H9 (cell line): Measurements from ENCODE around the gene KCNG1. TPM values are rescaled to one million over a fixed set of nuclear protein-coding genes. Genes with fewer than 3 reads are reported as not detected.

ENCODE experiments used
- DNase-seq: peaks from one replicate; pipeline ENCODE4 v3.0.0-alpha.2; 2017
- H2AFZ ChIP-seq: one replicate; pipeline ENCODE4 v1.6.1; 2013; ENCODE audit warnings: mild to moderate bottlenecking, low read length, control low read depth, moderate library complexity
- H2AK5ac ChIP-seq: 2 replicates; pipeline ENCODE4 v1.6.1; 2013; ENCODE audit warnings: low read length, control low read depth, mixed read lengths; ENCODE audit not compliant: insufficient read length
- H2BK120ac ChIP-seq: one replicate; pipeline ENCODE4 v1.6.1; 2013; ENCODE audit warnings: low read depth, mild to moderate bottlenecking, low read length, control low read depth, inconsistent platforms; ENCODE audit not compliant: poor library complexity, severe bottlenecking
- H2BK12ac ChIP-seq: 2 replicates; pipeline ENCODE4 v1.6.1; 2013; ENCODE audit warnings: low read length, control low read depth, mixed read lengths, low read depth; ENCODE audit not compliant: insufficient read length
- H2BK15ac ChIP-seq: 2 replicates; pipeline ENCODE4 v1.6.1; 2013; ENCODE audit warnings: low read depth, low read length, control low read depth
- H2BK20ac ChIP-seq: one replicate; pipeline ENCODE4 v1.6.1; 2013; ENCODE audit warnings: low read depth, mild to moderate bottlenecking, low read length, control low read depth, inconsistent platforms; ENCODE audit not compliant: poor library complexity, severe bottlenecking
- H2BK5ac ChIP-seq: 2 replicates; pipeline ENCODE4 v1.6.1; 2013; ENCODE audit warnings: low read length, control low read depth, mixed read lengths; ENCODE audit not compliant: insufficient read length
- H3K14ac ChIP-seq: 2 replicates; pipeline ENCODE4 v1.6.1; 2013; ENCODE audit warnings: low read length, control low read depth; ENCODE audit not compliant: insufficient read depth
- H3K18ac ChIP-seq: 2 replicates; pipeline ENCODE4 v1.6.1; 2013; ENCODE audit warnings: low read depth, mild to moderate bottlenecking, mixed read lengths, low read length, control low read depth; ENCODE audit not compliant: insufficient read length
- H3K23ac ChIP-seq: 2 replicates; pipeline ENCODE4 v1.6.1; 2013; ENCODE audit warnings: low read length, control low read depth, mixed read lengths, low read depth; ENCODE audit not compliant: insufficient read length
- H3K23me2 ChIP-seq: 2 replicates; pipeline ENCODE4 v1.6.1; 2013; ENCODE audit warnings: low read depth, mild to moderate bottlenecking, mixed read lengths, low read length, control low read depth; ENCODE audit not compliant: insufficient read length, poor library complexity, severe bottlenecking
- H3K27ac ChIP-seq: 2 replicates; pipeline ENCODE4 v1.5.1; 2013; ENCODE audit warnings: low read length, control low read depth, mixed read lengths, low read depth; ENCODE audit not compliant: insufficient read length
- H3K27me3 ChIP-seq: 2 replicates; pipeline ENCODE4 v1.6.1; 2013; ENCODE audit warnings: low read length, control low read depth, inconsistent platforms; ENCODE audit not compliant: insufficient read depth
- H3K4ac ChIP-seq: 2 replicates; pipeline ENCODE4 v1.6.1; 2013; ENCODE audit warnings: low read depth, mild to moderate bottlenecking, control low read depth, inconsistent platforms, low read length, moderate library complexity
- H3K4me1 ChIP-seq: 2 replicates; pipeline ENCODE4 v1.6.1; 2013; ENCODE audit warnings: low read length, control low read depth, inconsistent platforms; ENCODE audit not compliant: insufficient read depth
- H3K4me2 ChIP-seq: 2 replicates; pipeline ENCODE4 v1.6.1; 2013; ENCODE audit warnings: low read length, control low read depth, mixed read lengths; ENCODE audit not compliant: insufficient read length, insufficient read depth
- H3K56ac ChIP-seq: 2 replicates; pipeline ENCODE4 v1.6.1; 2013; ENCODE audit warnings: low read depth, mild to moderate bottlenecking, mixed read lengths, low read length, control low read depth; ENCODE audit not compliant: insufficient read length
- H3K79me1 ChIP-seq: 2 replicates; pipeline ENCODE4 v1.6.1; 2013; ENCODE audit warnings: low read depth, mild to moderate bottlenecking, moderate library complexity, low read length, control low read depth, inconsistent platforms; ENCODE audit not compliant: insufficient read depth, poor library complexity, severe bottlenecking
- H3K79me2 ChIP-seq: 2 replicates; pipeline ENCODE4 v1.6.1; 2013; ENCODE audit warnings: low read length, control low read depth, inconsistent platforms; ENCODE audit not compliant: insufficient read depth
- H3K9ac ChIP-seq: 2 replicates; pipeline ENCODE4 v1.6.1; 2013; ENCODE audit warnings: low read length, control low read depth, mixed read lengths; ENCODE audit not compliant: insufficient read length; ENCODE audit errors: extremely low read depth
- H3K9me3 ChIP-seq: one replicate; pipeline ENCODE4 v1.6.1; 2013; ENCODE audit warnings: low read depth, low read length, inconsistent platforms; ENCODE audit not compliant: control insufficient read depth
- H3T11ph ChIP-seq: one replicate; pipeline ENCODE4 v1.6.1; 2013; ENCODE audit warnings: mild to moderate bottlenecking, low read length, control low read depth, inconsistent platforms
- H4K20me1 ChIP-seq: one replicate; pipeline ENCODE4 v1.6.1; 2013; ENCODE audit not compliant: control insufficient read depth, insufficient read length, insufficient read depth
- H4K5ac ChIP-seq: 2 replicates; pipeline ENCODE4 v1.6.1; 2013; ENCODE audit warnings: low read depth, mild to moderate bottlenecking, mixed read lengths, low read length, control low read depth; ENCODE audit not compliant: insufficient read length
- H4K8ac ChIP-seq: replicated peaks from 2 replicates; pipeline ENCODE4 v1.6.1; 2013; ENCODE audit warnings: low read length, control low read depth, mixed read lengths, low read depth; ENCODE audit not compliant: insufficient read length
- H4K91ac ChIP-seq: 2 replicates; pipeline ENCODE4 v1.6.1; 2013; ENCODE audit warnings: low read depth, mild to moderate bottlenecking, moderate library complexity, mixed read lengths, low read length, control low read depth; ENCODE audit not compliant: insufficient read length
- H3K27ac Mint-ChIP-seq, 3 experiments: 2 replicates in 2 of 3; 3 replicates in 1 of 3; pipeline ENCODE4 v1.8.0; 2020 to 2021; ENCODE audit warnings: mixed read lengths in 3 of 3, mild to moderate bottlenecking in 1 of 3, moderate library complexity in 1 of 3
- H3K27me3 Mint-ChIP-seq: 2 replicates; pipeline ENCODE4 v1.8.0; 2021; ENCODE audit warnings: low read depth, mild to moderate bottlenecking, moderate library complexity, mixed read lengths
- H3K36me3 Mint-ChIP-seq, 3 experiments: 2 replicates in 2 of 3; 3 replicates in 1 of 3; pipeline ENCODE4 v1.8.0; 2020 to 2021; ENCODE audit warnings: low read depth in 3 of 3, mixed read lengths in 3 of 3; ENCODE audit not compliant: insufficient read depth in 1 of 3
- H3K4me1 Mint-ChIP-seq, 2 experiments: 2 replicates each; pipeline ENCODE4 v1.8.0; 2020; ENCODE audit warnings: mixed read lengths in 2 of 2
- H3K4me3 Mint-ChIP-seq, 2 experiments: 2 replicates in 1 of 2; 3 replicates in 1 of 2; pipeline ENCODE4 v1.8.0; 2020 to 2021; ENCODE audit warnings: mild to moderate bottlenecking in 2 of 2, mixed read lengths in 2 of 2, moderate library complexity in 1 of 2
- H3K9me3 Mint-ChIP-seq, 2 experiments: 2 replicates in 1 of 2; 3 replicates in 1 of 2; pipeline ENCODE4 v1.8.0; 2020; ENCODE audit warnings: mild to moderate bottlenecking in 2 of 2, mixed read lengths in 2 of 2, moderate library complexity in 1 of 2
- CTCF ChIP-seq: fragments of 200-600 bp; sonication (generic); conservative IDR thresholded peaks from 3 replicates; pipeline ENCODE4 v1.8.0; 2021; ENCODE audit warnings: antibody characterized with exemption, mild to moderate bottlenecking
- WGBS: extraction: QIAGEN DNeasy Blood & Tissue Kit; methylation state at CpG from one replicate; pipeline ENCODE4 v1.1.7; 2013; ENCODE audit warnings: missing lambda C conversion rate, low lambda C conversion rate, mixed read lengths; ENCODE audit not compliant: insufficient read length; ENCODE audit errors: extremely low coverage; 5-methylcytosine and 5-hydroxymethylcytosine counted together
- total RNA-seq: library from RNA; stranded (reverse); gene quantifications from 2 replicates; pipeline ENCODE4 v1.2.1, GENCODE V29; 2021

KCNG1 gene
- total RNA-seq, 1 experiment from 2014 or later: 13.2 TPM

- no peak overlapping the region for H2BK12ac ChIP-seq
- no peak overlapping the region for H2AFZ ChIP-seq
- H3K4me2 ChIP-seq: no peak overlapping the region
- no peak overlapping the region for H3K27ac Mint-ChIP-seq
- no peak overlapping the region for H3K4me3 Mint-ChIP-seq
- no peak for TF ChIP-seq CTCF
- H3K9me3 Mint-ChIP-seq: no peaks in the 10 kb centered on the region; a peak in 1 of 5 replicates
- no peaks in the 10 kb centered on the region for H4K20me1 ChIP-seq
- DNase-seq: no peak
- no peak overlapping the region for H3K4ac ChIP-seq
- no peak overlapping the region for H2BK5ac ChIP-seq
- no peaks in the 10 kb centered on the region for H3K9me3 ChIP-seq
- no CpG with 5 or more reads among the region's 4 CpGs for WGBS
- no peak overlapping the region for H3K9ac ChIP-seq
- H4K5ac ChIP-seq: no peak overlapping the region
- H3K14ac ChIP-seq: no peak overlapping the region
- no peak overlapping the region for H4K8ac ChIP-seq
- H3K56ac ChIP-seq: no peak overlapping the region
- no peak overlapping the region for H3K23ac ChIP-seq
- peaks cover 18 to 20% of the 10 kb centered on the region in 2 experiments for H3K4me1 Mint-ChIP-seq
- no peaks in the 10 kb centered on the region for H3K27me3 Mint-ChIP-seq
- H2AK5ac ChIP-seq: no peak overlapping the region
- H3K79me1 ChIP-seq: no peaks in the 10 kb centered on the region
- no peak overlapping the region for H4K91ac ChIP-seq
- no peak overlapping the region for H3K27ac ChIP-seq
- H3K18ac ChIP-seq: no peak overlapping the region
- H3K36me3 Mint-ChIP-seq: peaks cover 9 to 11% (median 9%) of the 10 kb centered on the region in 3 experiments; a peak in 6 of 7 replicates
- H3K23me2 ChIP-seq: no peaks in the 10 kb centered on the region
- peaks cover 4% of the 10 kb centered on the region; the same call in 1 of the 2 replicates for H3K4me1 ChIP-seq
- H3K79me2 ChIP-seq: no peaks in the 10 kb centered on the region
- H2BK120ac ChIP-seq: no peak overlapping the region
- no peak overlapping the region for H2BK20ac ChIP-seq
- no peak overlapping the region for H3T11ph ChIP-seq
- no peaks in the 10 kb centered on the region for H3K27me3 ChIP-seq
- no peak overlapping the region for H2BK15ac ChIP-seq
Measured at GRCh38 chr20:51011479-51011878, 11.4 kb downstream of the KCNG1 start.
